NCI-H2107 treated with DMSO at 0.1 percent for 48 hours (cell line): Measurements from ENCODE around the gene VPS41.
"Not testable (repeated sequence)": the region's sequence is repeated elsewhere in the genome, so short reads cannot be mapped to it uniquely, and the experiment has no call there.

Experiments used
- DNase-seq: peaks from one replicate; lab custom pipeline; 2025; ENCODE audit not compliant: unreplicated experiment; lab: John Stamatoyannopoulos, UW

Gene VPS41

GRCh38 chr7:38855867-38856266 lies 53.1 kb downstream of the VPS41 start:
- DNase-seq: no peak

- DNase-seq: no peak
Observed at GRCh38 chr7:38855386-38855785, 53.6 kb downstream of the VPS41 start.

- not testable (repeated sequence) for DNase-seq
Observed at GRCh38 chr7:38854947-38855346, 54.0 kb downstream of the VPS41 start.

GRCh38 chr7:38851321-38851720 lies 57.7 kb downstream of the VPS41 start:
- no peak for DNase-seq

- DNase-seq: no peak
Observed at GRCh38 chr7:38846280-38846679, 62.7 kb downstream of the VPS41 start.

- no peak for DNase-seq
Observed at GRCh38 chr7:38844952-38845563, 63.9 kb downstream of the VPS41 start.

- no peak for DNase-seq
Observed at GRCh38 chr7:38842746-38843145, 66.2 kb downstream of the VPS41 start.

- DNase-seq: no peak
Observed at GRCh38 chr7:38840736-38841460, 68.1 kb downstream of the VPS41 start.

GRCh38 chr7:38839851-38840250 lies 69.1 kb downstream of the VPS41 start:
- DNase-seq: no peak

- DNase-seq: no peak
Observed at GRCh38 chr7:38838725-38839385, 70.1 kb downstream of the VPS41 start.

GRCh38 chr7:38834357-38834756 lies 74.6 kb downstream of the VPS41 start:
- no peak for DNase-seq

- no peak for DNase-seq
Observed at GRCh38 chr7:38833329-38833728, 75.7 kb downstream of the VPS41 start.

- no peak for DNase-seq
Observed at GRCh38 chr7:38831259-38831996, 77.6 kb downstream of the VPS41 start.

GRCh38 chr7:38830826-38831225 lies 78.2 kb downstream of the VPS41 start:
- no peak for DNase-seq

- no peak for DNase-seq
Observed at GRCh38 chr7:38829488-38830165, 79.4 kb downstream of the VPS41 start.

- DNase-seq: no peak
Observed at GRCh38 chr7:38828026-38828425, 81.0 kb downstream of the VPS41 start.

- no peak for DNase-seq
Observed at GRCh38 chr7:38825721-38826440, 83.1 kb downstream of the VPS41 start.

- DNase-seq: no peak
Observed at GRCh38 chr7:38824948-38825347, 84.0 kb downstream of the VPS41 start.

GRCh38 chr7:38822549-38822948 lies 86.4 kb downstream of the VPS41 start:
- DNase-seq: no peak

GRCh38 chr7:38820571-38820970 lies 88.4 kb downstream of the VPS41 start:
- no peak for DNase-seq
